B cell (primary cell): ENCODE data around the gene SNRPF.

ENCODE experiments used
- CTCF ChIP-seq: fragments of 200-600 bp; IDR thresholded peaks from one replicate; pipeline ENCODE4 v1.8.0; 2022; ENCODE audit warnings: antibody characterized with exemption, mild to moderate bottlenecking
- EZH2 ChIP-seq: IDR thresholded peaks from 2 replicates; pipeline ENCODE4 v1.6.1; 2012; ENCODE audit warnings: borderline replicate concordance, low read depth, mild to moderate bottlenecking, moderate library complexity, low read length; ENCODE audit not compliant: insufficient read depth, poor library complexity, severe bottlenecking

GRCh38 chr12:95862038-95862437, 3.3 kb downstream of the SNRPF start:
- TF ChIP-seq CTCF, result no peak
- TF ChIP-seq EZH2, result no peak
